HG03432 (cell line): ENCODE results near the gene TRANK1.

Experiments used
- ATAC-seq: cut with Tn5 transposase; IDR thresholded peaks from one replicate; pipeline ENCODE4 v1.9.1; 2021; ENCODE audit warnings: mild to moderate bottlenecking, moderate library complexity; ENCODE audit not compliant: unreplicated experiment

The TRANK1 gene

DNA sequence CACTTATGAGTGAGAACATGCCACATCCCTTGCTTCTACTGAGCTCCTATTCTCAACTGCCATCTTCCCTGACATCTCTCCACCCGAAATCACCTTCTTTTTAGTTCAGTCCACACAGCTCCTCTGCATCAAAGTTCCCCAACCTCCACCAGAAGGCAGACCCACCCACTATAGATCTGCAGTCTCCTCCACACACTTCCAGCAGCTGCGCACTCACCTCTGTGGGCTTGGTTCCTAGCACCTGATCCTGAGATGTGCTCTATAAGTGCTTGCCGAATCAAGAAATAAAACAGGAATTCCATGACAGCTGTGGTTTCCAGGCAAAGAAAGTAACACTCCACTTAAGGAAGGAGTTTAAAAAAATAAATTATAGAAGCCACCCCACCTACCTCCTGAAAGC is 85.4 kb downstream of the TRANK1 start:
- no peak for ATAC-seq

GRCh38 chr3:36852071-36852470 is 92.8 kb downstream of the TRANK1 start:
- ATAC-seq, result no peak

DNA sequence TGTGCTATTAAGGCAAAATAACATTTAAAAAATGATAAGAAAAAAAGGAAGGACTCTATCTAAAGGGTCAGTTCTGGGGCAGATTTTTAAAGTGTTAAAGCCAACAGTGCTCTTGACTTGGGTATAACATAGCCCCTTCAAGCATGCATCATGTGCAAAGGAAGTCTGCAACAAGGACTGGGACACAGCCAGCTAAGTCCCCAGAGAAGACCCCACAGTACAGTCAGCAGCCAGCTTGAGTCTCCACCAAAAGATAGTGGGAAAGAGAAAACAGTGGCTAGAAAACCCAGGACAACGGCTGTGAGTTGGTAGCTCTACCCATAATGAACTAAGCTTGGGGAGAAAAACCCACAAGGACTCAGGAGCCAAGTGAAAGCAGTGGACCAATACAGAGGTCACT is 94.1 kb downstream of the TRANK1 start:
- no peak for ATAC-seq

- ATAC-seq, result no peak
Measured at GRCh38 chr3:36846406-36846805, 98.4 kb downstream of the TRANK1 start.

- peak; percentile 83 for ATAC-seq
Measured at GRCh38 chr3:36843065-36844051, 101.5 kb downstream of the TRANK1 start.

- ATAC-seq, result no peak
Measured at GRCh38 chr3:36842275-36842674, 102.6 kb downstream of the TRANK1 start.

DNA sequence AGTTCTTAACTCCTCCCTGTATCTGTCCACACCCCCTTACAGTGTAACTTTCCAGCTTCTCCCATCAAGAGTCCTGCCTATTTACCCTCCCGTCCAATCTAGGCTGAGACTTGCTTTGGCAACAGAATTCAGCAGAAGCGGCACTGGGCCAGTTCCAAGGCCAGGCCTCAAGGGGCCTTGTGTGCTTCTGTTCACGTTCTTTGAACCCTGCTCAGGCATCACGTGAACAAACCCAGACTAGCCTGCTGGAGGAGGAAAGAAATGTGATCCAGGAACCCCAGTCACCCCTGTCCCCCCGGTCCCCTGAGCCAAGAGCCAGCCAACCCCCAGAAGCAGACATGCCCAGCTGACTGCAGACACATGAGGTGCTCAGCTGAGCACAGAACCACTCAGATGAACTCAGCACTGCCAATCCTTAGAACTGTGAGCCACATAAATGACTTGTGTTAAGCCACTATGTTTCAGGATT is 104.4 kb downstream of the TRANK1 start:
- ATAC-seq, result no peak

DNA sequence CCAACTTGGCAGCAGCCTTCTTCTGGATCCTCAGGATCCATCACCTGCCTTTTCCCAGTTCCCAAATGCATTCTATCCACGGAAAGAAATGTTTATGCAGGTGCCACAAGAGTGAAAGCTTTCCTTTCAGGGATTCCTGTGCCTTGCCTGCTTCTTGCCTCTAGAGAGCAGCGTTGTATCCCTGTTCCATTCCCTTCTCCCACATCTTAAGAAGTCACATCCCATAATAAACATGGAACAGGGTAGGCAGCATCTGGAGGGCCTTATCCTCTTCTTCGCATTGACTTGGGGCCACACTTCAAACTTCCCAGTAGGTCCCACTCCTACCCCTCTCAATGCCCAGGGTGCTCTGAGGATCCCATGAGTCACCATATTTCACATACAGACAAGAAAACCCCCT is 107.8 kb downstream of the TRANK1 start:
- no peak for ATAC-seq

GRCh38 chr3:36833160-36833814 is 111.6 kb downstream of the TRANK1 start:
- ATAC-seq, result no peak

DNA sequence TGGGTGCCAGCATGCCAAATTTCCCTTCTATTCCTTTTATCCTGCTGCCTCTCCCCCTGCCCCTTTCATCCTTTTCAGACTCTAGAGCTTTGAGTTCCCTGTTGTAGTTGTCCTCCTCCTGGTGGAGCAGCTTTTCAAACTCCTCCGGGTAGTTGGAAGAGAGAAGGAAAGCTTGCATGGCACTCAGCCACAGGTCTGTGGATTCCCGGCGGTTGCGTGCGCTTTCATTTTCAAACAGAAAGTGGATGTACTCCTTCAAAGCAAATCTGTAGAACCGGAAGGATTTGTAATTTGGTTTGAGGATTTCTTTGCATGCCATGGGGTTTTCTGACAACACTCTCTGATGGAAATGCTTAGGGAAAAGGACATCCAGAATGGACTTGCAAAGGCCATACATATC is 112.4 kb downstream of the TRANK1 start:
- no peak for ATAC-seq

DNA sequence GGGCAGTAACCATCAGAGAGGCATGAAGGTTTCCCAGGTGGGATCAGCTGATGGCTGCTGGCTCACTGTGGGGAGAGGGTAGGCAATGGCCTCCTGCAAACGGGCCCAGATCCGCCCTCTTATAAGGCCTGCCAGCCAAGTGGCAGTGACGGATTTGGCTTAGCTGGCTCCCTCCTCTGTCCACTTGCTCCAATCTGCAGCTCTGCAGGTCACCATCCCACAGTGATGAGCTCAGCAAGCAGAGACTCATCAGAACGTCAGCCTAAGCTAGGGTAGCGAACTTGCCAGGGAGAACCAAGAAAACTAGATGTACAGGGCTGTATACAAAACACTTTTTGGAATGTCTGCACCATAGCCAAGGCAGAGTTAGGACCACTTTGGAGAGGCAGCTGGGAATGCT is 117.7 kb downstream of the TRANK1 start:
- ATAC-seq, result no peak

- ATAC-seq, result no peak
Measured at GRCh38 chr3:36826240-36826639, 118.6 kb downstream of the TRANK1 start.

DNA sequence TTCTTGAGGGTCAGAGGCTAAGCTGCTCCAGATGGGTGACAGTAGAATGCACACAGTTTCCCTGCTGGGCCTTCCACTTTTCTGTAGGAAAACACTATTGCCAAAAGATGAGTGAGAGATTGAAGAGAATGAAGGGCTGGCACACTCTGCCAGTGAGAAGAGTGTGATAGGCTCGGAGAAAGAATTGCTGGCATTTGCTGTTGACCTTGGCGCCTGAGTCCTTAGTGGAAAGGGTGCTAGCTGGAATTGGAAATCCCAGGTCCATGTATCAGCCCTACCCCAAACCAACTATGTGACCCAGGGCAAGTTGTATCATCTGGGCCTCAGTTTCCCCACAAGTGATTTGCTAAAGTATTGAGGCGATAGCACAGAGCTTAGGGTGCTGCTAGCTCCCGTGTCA is 120.4 kb downstream of the TRANK1 start:
- no peak for ATAC-seq

- ATAC-seq, result no peak
Measured at GRCh38 chr3:36823806-36824205, 121.0 kb downstream of the TRANK1 start.

DNA sequence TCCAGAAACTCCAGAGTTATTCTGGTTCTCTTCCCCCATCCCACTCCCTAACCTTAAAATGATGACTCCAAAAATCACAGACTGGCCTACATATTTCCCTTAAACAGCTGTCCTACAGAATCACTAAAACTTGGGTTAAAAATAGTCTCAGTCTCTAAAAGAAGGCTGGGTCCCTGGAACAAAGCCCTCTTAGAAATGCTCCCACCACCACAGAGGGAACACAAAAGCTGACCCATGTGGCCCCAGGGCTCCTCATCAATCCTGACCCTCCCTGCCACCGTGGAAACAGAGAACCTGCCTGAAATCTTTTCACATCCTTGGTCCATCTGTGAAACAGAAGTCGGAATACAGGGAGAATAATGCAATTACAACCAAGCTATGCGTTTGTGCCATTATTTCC is 124.8 kb downstream of the TRANK1 start:
- no peak for ATAC-seq

DNA sequence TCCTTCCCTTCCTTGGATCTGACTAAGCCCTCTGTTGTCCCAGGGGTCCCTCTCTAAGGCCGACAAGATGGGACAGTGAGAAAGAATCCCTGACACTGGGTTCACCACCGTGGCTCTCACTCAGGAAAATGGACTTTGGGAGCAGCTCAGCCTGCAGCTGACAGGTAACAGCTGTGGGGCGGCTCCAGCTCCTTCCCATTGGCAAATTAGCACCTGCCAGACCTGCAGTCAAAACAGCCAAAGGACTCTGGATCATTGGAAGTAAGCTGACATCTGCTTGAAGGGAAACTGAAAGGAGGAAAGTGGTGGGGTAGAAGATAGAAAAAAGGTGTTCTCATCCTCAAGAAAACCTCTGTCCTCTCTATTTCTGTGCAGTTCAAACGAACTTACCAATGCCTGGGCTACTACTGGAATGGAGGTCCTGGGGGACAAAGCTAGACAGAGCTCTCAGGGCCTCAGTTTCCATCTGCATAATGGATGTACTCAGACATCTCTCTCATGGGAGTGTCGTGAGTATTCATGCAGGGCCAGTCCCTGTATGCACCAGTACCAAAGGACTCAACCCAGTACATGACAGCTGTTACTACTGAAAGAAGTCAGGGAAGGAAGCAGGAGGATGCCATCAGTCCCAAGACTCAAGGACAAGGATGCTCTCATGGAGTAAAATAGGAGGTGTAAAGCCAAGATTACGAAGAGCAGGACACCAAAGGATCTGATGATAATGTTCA is 126.9 kb downstream of the TRANK1 start:
- ATAC-seq, result no peak

DNA sequence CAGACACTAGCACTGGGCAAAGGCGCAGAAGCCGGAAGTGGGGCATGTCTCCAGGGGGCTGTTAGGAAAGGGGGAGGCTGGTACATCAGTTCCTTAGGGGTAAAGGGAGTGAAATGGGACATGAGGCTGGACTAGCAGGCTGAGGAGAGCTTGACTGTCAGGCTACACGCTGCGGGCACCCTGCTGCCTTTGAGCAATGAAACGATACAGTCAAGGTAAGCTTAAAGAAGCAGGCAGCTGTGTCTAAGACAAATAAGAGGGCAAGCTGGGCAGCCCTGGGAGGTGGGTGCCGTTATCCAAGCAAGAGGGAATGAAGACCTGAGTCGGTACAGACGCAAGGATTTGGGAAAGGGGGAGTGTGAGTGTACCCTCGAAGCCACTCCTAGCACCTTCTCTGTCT is 129.5 kb downstream of the TRANK1 start:
- ATAC-seq, result no peak

GRCh38 chr3:36814776-36815175 is 130.1 kb downstream of the TRANK1 start:
- ATAC-seq, result no peak

GRCh38 chr3:36814066-36814717 is 130.7 kb downstream of the TRANK1 start:
- ATAC-seq, result no peak

- ATAC-seq, result no peak
Measured at GRCh38 chr3:36813305-36813704, 131.5 kb downstream of the TRANK1 start.

GRCh38 chr3:36812240-36812639 is 132.6 kb downstream of the TRANK1 start:
- ATAC-seq, result no peak
